DOHH2 (cell line): ENCODE measurements around the gene RPS15A.

Source experiments
- CTCF ChIP-seq: fragments of 200-600 bp; sonication (generic); IDR thresholded peaks from one replicate; pipeline ENCODE4 v1.5.1; 2014; ENCODE audit warnings: antibody characterized with exemption, mild to moderate bottlenecking, low read depth, low read length; ENCODE audit not compliant: poor library complexity, severe bottlenecking
- EZH2phosphoT487 ChIP-seq: fragments of 200-600 bp; sonication (generic); IDR thresholded peaks from 2 replicates; pipeline ENCODE4 v1.6.1; 2017; ENCODE audit warnings: borderline replicate concordance, mild to moderate bottlenecking, antibody characterized with exemption, low read length, moderate library complexity, mixed read lengths

- no peak for TF ChIP-seq CTCF
- no peak for TF ChIP-seq EZH2phosphoT487
Measured at GRCh38 chr16:18789850-18790706, at the start of gene RPS15A.
